GM20000 (cell line): ENCODE results near the gene ATRAID.
A peak's percentile ranks its signal among the peaks of the same experiment; 100 is the strongest.

Source experiments
- DNase-seq: peaks from one replicate; pipeline ENCODE4 v3.0.0; 2012; ENCODE audit warnings: low spot score
- TF ChIP-seq, protein P1 (sequence below): IDR thresholded peaks from 2 replicates; pipeline ENCODE4 v1.5.1; 2012; ENCODE audit warnings: mild to moderate bottlenecking, control low read depth; ENCODE audit errors: extremely low read depth, missing control alignments

Gene ATRAID

DNA sequence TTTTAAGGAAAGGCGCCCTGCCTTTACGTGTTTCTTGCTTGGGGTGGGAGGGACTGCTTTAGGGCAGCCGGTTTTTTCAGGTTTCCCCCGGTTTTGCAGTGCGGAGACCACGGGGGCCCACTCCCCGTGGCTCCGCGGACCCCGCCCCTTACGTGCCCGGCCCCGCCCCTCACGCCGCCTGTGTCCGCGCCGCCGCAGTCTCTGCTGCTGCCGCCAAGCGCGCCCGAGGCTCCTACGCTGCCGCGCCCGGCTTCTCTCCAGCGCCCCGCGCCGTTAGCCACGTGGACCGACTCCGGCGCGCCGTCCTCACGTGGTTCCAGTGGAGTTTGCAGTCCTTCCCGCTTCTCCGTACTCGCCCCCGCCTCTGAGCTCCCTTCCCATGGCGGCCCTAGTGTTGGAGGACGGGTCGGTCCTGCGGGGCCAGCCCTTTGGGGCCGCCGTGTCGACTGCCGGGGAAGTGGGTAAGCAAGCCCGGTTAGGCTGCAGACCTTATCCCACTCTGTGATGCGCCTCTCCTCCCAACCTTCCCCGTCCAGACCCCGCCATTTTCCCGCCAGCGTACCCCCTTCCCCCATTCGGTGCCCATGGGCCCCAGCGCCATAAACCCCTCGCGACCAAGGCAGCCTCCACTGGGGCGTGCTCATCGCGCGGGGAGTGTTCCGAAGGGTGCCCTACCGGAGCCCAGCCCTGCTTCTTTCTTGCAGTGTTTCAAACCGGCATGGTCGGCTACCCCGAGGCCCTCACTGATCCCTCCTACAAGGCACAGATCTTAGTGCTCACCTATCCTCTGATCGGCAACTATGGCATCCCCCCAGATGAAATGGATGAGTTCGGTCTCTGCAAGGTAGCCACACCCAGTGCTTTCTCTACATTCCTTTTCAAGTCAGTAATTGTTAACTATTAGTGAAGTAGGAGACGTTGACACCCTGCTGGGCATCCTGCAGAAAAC, 5.6 kb downstream of the ATRAID start, which contains the start of gene CAD:
TSS of gene CAD (plus strand) at position 197 of the 949 bp plus-strand sequence. CDS start at position 380, 183 bp downstream.
- TF ChIP-seq, protein P1, sequence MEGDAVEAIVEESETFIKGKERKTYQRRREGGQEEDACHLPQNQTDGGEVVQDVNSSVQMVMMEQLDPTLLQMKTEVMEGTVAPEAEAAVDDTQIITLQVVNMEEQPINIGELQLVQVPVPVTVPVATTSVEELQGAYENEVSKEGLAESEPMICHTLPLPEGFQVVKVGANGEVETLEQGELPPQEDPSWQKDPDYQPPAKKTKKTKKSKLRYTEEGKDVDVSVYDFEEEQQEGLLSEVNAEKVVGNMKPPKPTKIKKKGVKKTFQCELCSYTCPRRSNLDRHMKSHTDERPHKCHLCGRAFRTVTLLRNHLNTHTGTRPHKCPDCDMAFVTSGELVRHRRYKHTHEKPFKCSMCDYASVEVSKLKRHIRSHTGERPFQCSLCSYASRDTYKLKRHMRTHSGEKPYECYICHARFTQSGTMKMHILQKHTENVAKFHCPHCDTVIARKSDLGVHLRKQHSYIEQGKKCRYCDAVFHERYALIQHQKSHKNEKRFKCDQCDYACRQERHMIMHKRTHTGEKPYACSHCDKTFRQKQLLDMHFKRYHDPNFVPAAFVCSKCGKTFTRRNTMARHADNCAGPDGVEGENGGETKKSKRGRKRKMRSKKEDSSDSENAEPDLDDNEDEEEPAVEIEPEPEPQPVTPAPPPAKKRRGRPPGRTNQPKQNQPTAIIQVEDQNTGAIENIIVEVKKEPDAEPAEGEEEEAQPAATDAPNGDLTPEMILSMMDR, result peak; percentile 10
- DNase-seq, result peak; percentile 93

DNA sequence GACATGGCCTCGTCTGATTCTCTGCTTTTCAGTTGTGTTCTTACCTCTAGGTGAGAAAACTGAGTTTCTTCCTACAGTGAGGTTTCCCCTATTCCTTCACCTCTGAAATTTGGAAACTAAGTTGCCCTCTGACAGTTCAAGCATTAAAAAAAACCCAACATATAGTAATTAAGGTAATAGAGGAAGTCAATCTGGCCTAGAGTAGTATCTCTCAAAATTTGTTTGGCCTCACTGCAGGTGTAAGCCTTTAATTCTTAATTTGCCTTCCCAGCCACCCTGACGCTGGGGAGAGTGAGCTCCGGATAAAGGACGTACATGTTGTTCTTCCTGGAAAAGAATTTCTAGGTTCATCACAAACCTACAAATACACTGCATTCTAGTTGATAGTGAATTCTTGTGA, 6.8 kb downstream of the ATRAID start:
- TF ChIP-seq, protein P1, result no peak
- no peak for DNase-seq

DNA sequence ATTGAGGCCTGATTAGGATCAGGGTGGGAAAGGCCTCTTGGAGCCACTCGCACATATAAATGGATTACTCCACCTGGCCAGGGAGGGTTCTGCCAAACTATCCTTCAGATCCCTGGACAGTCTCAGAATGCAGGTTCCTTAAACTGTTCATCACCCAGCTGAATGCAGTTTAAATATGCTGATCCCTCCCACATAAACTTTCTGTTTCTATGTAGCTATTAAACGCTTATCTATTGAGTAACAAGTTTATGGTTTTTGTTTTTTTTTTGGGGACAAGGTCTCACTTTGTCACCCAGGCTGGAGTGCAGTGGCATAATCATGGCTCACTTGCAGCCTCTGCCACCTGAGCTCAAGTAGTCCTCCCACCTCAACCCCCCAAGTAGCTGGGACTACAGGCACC, 7.2 kb downstream of the ATRAID start:
- TF ChIP-seq, protein P1, result no peak
- no peak for DNase-seq

DNA sequence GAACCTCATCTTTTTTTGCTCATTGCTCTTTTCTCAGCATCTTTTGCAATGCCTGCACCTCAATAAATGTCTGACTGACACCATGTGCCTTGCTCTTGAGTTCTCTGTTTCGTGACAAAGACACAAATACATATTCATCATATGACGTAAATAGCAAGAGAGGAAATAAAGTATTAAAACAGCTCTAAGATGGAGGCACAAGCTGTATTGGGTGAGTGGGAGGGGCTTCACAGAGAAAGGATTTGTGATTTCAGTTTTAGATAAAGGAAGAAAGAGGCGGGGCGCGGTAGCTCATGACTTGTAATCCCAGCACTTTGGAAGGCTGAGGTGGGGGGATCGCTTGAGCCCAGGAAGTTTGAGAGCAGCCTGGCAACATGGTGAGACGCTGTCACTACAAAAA, 8.2 kb downstream of the ATRAID start:
- TF ChIP-seq, protein P1, result no peak
- no peak for DNase-seq

DNA sequence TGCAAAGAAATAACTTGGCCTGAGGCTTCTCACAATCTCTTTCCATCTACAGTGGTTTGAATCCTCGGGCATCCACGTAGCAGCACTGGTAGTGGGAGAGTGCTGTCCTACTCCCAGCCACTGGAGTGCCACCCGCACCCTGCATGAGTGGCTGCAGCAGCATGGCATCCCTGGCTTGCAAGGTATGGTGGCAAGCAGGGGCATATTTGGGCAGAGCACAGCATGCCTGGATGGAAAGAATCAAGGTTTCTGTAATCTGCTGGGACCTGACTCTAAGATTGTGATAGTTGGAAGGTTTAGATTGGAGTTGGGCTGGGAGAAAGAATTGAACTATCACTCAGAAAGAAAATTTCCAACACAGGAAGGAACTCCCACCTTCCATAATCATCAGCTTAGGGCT, 9.3 kb downstream of the ATRAID start:
- DNase-seq, result no peak

DNA sequence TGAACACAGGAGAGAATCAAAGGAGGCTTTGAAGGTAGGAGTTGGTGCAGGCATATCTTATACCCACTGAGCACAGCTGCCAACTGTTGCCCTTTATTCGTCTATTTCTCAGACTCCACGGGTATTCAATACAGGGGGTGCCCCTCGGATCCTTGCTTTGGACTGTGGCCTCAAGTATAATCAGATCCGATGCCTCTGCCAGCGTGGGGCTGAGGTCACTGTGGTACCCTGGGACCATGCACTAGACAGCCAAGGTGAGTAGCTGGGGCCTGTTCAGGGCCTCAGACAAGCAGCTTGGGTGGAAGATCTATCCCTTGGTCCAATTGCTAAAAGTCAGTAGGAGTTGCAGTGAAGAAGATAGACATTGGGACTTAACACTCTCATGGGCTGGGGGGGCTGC, 10.6 kb downstream of the ATRAID start:
- TF ChIP-seq, protein P1, result no peak
- DNase-seq, result no peak

More for the DNA sequence above, 9.3 kb downstream of the ATRAID start:
- TF ChIP-seq, protein P1, result no peak

DNA sequence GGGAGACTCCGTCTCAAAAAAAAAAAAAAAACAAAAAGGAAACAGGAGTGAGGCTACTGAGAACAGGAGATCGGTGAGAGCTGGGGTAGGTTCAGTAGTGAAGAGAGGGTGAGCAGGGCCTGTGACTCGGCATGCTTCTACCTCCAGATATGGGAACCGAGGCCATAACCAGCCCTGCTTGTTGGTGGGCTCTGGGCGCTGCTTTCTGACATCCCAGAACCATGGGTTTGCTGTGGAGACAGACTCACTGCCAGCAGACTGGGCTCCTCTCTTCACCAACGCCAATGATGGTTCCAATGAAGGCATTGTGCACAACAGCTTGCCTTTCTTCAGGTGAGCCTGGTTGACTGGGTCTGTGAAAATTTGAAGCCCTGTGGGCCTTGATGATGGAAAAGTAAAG, 11.6 kb downstream of the ATRAID start:
- DNase-seq, result no peak
- TF ChIP-seq, protein P1, result no peak
